CD1c-positive myeloid dendritic cell (primary cell): ENCODE results near the gene BACH2.
"Not testable (repeated sequence)": the region's sequence is repeated elsewhere in the genome, so short reads cannot be mapped to it uniquely, and the experiment has no call there.

Experiments
- DNase-seq: peaks from one replicate; pipeline ENCODE4 v3.0.0-alpha.2; 2016; ENCODE audit errors: extremely low spot score

The BACH2 gene

GRCh38 chr6:89910001-89910901 is 386.4 kb downstream of the BACH2 start:
- not testable (repeated sequence) for DNase-seq

- no peak for DNase-seq
These were observed 401.3 kb downstream of the BACH2 start for GRCh38 chr6:89895276-89895874.

DNA sequence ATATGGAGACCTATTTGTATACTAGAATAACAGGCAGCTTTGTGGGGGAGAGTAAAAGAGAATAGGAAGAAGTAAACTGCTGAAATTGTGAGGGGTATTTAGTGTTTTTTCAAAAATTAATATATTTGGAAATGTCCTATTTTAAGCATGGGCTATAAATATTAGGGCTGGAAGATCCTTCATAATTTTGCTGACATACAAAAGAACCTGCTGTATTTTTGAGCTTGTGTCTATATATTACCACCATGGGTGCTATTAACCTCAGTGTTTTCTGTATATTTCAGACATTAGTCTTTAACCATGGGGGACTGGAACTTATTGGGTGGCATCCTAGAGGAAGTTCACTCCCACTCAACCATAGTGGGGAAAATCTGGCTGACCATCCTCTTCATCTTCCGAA is 402.5 kb downstream of the BACH2 start, which contains the start of gene GJA10:
GJA10 (plus strand) TSS at position 301 of the 400 bp plus-strand sequence; CDS start at position 301, 0 bp downstream.
- no peak for DNase-seq

- DNase-seq = not testable (repeated sequence)
These were observed 404.1 kb downstream of the BACH2 start for GRCh38 chr6:89892577-89892976.

- not testable (repeated sequence) for DNase-seq
These were observed 405.7 kb downstream of the BACH2 start for GRCh38 chr6:89890845-89891528.

DNA sequence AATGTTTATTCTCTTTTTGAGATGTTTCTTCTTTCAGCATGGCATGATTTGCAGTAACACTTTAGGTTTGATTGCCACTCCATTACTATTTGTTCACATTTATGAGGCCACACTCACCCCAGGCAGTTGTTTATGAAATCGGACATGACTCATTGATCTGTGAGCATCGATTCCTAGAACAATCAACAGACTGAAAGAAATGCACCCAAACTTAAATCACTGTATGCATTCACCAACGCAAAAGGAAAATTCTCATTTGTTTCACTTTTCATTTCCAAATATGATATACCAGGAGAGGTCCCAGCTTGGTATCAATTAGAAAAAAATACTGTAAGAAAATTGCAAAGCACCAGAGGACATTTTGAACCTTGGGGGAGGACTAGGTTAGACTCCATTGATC is 407.8 kb downstream of the BACH2 start:
- no peak for DNase-seq

DNA sequence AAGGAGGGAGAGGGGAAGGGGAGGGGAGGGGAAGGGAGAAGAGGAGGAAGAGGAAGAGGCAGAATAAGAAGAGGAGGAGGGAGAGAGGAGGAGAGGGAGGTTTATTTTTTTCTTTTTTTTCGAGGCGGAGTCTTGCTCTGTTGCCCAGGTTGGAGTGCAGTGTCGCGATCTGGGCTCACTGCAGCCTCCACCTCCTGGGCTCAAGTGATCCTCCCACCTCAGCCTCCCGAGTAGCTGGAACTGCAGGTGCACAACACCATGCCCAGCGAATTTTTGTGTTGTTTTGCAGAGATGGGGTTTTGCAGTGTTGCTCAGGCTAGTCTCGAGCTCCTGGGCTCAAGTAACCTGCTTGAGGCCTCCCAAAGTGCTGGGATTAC is 408.5 kb downstream of the BACH2 start:
- DNase-seq = no peak

DNA sequence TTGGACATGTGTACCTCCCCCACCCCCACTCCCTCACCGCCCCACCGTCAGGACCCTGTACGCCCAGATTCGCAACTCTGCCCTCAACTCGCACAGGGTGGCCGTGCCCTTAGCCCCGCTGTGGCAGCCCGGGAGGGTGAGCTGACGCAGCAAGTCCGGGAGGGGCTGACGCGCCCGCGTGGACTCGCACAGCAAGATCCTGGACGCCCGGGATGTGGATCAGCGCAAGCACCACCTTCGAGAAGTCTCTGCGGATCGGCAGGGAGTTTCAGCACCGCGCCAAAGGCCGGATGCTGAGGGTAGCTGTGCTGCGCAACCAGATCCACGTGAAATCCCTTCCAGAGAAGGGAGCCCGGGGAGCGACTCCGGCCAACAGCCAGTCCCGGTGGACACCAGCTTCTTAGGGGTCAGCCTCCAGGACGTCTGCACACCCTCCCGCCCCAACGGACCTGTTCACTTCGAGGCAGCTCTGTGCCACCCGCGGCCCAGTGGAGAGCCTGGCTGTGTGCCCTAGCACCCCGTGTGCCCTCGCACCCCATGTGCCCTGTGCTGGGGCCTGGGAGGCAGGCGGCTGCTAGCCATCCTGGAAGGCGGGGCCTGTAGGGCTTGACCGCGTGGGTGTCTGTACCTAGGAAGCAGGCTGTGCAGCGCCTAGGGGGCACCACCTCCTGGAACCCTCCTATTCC is 409.0 kb downstream of the BACH2 start:
- no peak for DNase-seq

DNA sequence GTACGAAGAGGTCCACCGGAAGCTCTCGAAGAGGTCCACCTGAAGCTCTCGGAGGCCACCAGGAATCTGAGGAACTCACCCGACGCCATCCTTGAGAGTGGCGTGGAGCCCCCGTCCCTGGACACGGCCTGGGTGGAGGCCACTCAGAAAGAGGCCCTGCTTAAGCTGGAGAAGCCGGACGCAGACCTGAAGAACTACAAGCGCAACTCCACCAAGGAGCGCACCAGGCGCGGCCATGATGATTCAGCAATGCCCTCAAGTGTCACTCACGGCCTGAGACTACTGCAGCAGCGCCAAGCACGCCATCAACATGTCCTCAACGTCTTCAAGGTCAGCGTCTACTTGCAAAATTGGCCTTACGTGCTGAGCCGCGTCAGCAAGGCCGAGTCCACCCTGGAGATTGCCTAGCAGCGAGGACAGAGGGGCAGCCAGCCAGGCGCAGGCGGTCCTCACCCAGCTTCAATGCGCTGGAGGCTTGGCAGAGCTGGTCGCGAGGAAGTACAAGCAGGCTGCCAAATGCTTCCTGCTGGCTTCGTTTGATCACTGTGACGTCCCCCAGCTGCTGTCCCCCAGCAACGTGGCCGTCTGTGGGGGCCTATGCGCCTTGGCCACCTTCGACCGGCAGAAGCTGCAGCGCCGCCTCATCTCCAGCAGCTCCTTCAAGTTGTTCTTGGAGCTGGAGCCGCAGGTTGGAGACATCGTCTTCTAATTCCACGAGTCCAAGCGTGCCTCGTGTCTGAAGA is 410.1 kb downstream of the BACH2 start:
- DNase-seq = no peak
